Neural cell (in vitro differentiated cells): ENCODE data around the gene TTYH1.

Experiments used
- EZH2 ChIP-seq: fragments of 200-600, 300-800 bp; shearing (Covaris generic), sonication (generic); IDR thresholded peaks from 2 replicates; pipeline ENCODE4 v1.6.1; 2014; ENCODE audit warnings: antibody characterized with exemption, low read length, borderline replicate concordance, mild to moderate bottlenecking; ENCODE audit not compliant: insufficient read depth, poor library complexity, severe bottlenecking
- POLR2AphosphoS5 ChIP-seq: IDR thresholded peaks from 2 replicates; pipeline ENCODE4 v1.6.1; 2012
- RAD21 ChIP-seq: fragments of 450-650 bp; conservative IDR thresholded peaks from 2 replicates; pipeline ENCODE4 v1.6.1; 2014; ENCODE audit warnings: antibody characterized with exemption, mild to moderate bottlenecking, moderate library complexity
- TF ChIP-seq, protein P1 (sequence below): fragments of 450-650 bp; IDR thresholded peaks from 2 replicates; pipeline ENCODE4 v1.5.1; 2014; ENCODE audit warnings: antibody characterized with exemption, mild to moderate bottlenecking, moderate library complexity; ENCODE audit not compliant: poor library complexity, severe bottlenecking
- TF ChIP-seq, protein P2 (sequence below): IDR thresholded peaks from 2 replicates; pipeline ENCODE4 v1.6.1; 2012; ENCODE audit warnings: borderline replicate concordance

DNA sequence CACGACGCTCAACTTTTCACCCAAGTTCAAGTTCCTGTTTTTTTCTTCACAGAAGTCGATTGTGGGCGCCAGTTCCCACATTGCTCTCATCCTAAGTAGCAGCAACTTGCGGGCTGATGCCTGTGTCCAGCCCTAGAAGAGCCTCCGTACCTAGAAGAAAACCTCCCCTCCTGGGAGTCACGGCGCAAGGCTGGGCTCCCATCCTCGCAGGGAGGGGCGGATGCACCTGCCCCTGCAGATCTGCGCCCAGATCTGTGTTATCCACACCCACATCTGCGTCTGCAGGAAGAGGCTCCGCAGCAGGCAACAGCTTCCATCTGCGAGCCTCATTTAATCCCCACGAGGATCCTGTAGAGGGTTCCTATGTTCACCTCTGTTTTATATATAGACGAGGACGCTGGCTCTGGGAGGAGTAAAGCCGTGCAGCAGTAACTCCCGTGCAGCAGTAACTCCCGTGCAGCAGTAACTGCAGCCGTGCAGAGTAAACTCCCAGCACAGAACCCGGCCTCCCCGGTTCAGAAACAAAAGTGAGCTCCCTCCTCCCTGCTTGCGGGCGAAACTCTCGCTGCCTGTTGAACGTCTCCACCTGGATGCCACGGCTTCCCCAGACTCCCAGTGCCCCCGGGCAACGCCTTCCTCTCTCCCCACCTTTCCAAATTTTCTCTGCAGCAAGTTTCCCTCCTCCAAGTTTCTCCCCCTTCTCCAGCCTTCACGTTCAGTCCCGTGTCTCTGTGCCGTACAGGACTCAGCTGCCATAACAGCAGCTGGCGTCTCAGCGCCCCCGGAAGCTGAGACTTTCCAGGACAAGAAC is 27.1 kb upstream of the TTYH1 start:
- TF ChIP-seq, protein P1, sequence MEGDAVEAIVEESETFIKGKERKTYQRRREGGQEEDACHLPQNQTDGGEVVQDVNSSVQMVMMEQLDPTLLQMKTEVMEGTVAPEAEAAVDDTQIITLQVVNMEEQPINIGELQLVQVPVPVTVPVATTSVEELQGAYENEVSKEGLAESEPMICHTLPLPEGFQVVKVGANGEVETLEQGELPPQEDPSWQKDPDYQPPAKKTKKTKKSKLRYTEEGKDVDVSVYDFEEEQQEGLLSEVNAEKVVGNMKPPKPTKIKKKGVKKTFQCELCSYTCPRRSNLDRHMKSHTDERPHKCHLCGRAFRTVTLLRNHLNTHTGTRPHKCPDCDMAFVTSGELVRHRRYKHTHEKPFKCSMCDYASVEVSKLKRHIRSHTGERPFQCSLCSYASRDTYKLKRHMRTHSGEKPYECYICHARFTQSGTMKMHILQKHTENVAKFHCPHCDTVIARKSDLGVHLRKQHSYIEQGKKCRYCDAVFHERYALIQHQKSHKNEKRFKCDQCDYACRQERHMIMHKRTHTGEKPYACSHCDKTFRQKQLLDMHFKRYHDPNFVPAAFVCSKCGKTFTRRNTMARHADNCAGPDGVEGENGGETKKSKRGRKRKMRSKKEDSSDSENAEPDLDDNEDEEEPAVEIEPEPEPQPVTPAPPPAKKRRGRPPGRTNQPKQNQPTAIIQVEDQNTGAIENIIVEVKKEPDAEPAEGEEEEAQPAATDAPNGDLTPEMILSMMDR = no peak
- no peak for TF ChIP-seq RAD21
- TF ChIP-seq EZH2 = no peak
- TF ChIP-seq, protein P2, sequence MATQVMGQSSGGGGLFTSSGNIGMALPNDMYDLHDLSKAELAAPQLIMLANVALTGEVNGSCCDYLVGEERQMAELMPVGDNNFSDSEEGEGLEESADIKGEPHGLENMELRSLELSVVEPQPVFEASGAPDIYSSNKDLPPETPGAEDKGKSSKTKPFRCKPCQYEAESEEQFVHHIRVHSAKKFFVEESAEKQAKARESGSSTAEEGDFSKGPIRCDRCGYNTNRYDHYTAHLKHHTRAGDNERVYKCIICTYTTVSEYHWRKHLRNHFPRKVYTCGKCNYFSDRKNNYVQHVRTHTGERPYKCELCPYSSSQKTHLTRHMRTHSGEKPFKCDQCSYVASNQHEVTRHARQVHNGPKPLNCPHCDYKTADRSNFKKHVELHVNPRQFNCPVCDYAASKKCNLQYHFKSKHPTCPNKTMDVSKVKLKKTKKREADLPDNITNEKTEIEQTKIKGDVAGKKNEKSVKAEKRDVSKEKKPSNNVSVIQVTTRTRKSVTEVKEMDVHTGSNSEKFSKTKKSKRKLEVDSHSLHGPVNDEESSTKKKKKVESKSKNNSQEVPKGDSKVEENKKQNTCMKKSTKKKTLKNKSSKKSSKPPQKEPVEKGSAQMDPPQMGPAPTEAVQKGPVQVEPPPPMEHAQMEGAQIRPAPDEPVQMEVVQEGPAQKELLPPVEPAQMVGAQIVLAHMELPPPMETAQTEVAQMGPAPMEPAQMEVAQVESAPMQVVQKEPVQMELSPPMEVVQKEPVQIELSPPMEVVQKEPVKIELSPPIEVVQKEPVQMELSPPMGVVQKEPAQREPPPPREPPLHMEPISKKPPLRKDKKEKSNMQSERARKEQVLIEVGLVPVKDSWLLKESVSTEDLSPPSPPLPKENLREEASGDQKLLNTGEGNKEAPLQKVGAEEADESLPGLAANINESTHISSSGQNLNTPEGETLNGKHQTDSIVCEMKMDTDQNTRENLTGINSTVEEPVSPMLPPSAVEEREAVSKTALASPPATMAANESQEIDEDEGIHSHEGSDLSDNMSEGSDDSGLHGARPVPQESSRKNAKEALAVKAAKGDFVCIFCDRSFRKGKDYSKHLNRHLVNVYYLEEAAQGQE = no peak
- no peak for TF ChIP-seq POLR2AphosphoS5
